PC-3 (cell line): Measurements from ENCODE around the gene SLC25A51. TPM values are rescaled to one million over a fixed set of nuclear protein-coding genes. Genes with fewer than 3 reads are reported as not detected.

ENCODE experiments used
- ATAC-seq: fragments of 200-7000 bp; cut with Tn5 transposase; 2 replicates; pipeline ENCODE4 v1.9.1; 2020; ENCODE audit warnings: mild to moderate bottlenecking, moderate library complexity
- BruUV-seq: library from RNA; stranded (reverse); fragments of 400-500 nt; replicated peaks from 2 replicates; lab custom pipeline; 2021; lab: Mats Ljungman, UMichigan
- CTCF ChIA-PET: fragments of 300-600 bp; sonication (Branson Sonifier 250); formaldehyde crosslinking; loops from one replicate; lab custom pipeline; 2022; ENCODE audit warnings: antibody characterized with exemption; lab: Charles Lee
- POLR2A ChIA-PET: fragments of 300-600 bp; sonication (Branson Sonifier 250); formaldehyde crosslinking; loops from one replicate; lab custom pipeline; 2022; ENCODE audit warnings: antibody characterized with exemption; ENCODE audit not compliant: unreplicated experiment; lab: Charles Lee
- DNase-seq: peaks from one replicate; pipeline ENCODE4 v3.0.0-alpha.2; 2015
- H2AFZ ChIP-seq: fragments of 300-600 bp; sonication (generic); 2 replicates; pipeline ENCODE4 v1.6.0; 2016; ENCODE audit warnings: antibody characterized with exemption, low read length
- H3F3A ChIP-seq: fragments of 300-600 bp; sonication (generic); one replicate; pipeline ENCODE4 v1.6.0; 2017; ENCODE audit warnings: antibody characterized with exemption, low read length, control low read depth, mild to moderate bottlenecking; ENCODE audit not compliant: unreplicated experiment
- H3K27ac ChIP-seq: fragments of 300-600 bp; sonication (generic); 2 replicates; pipeline ENCODE4 v1.5.1; 2016; ENCODE audit warnings: mild to moderate bottlenecking, low read length
- H3K27me3 ChIP-seq: fragments of 300-600 bp; sonication (generic); 2 replicates; pipeline ENCODE4 v1.6.1; 2016; ENCODE audit warnings: low read length, mixed read lengths
- H3K36me3 ChIP-seq: fragments of 300-600 bp; sonication (generic); 2 replicates; pipeline ENCODE4 v1.6.1; 2016; ENCODE audit warnings: low read depth, mixed run types, low read length, mixed read lengths
- H3K4me1 ChIP-seq: fragments of 300-600 bp; sonication (generic); 2 replicates; pipeline ENCODE4 v1.5.1; 2016; ENCODE audit warnings: low read length; ENCODE audit not compliant: insufficient read depth
- H3K4me2 ChIP-seq: fragments of 300-600 bp; sonication (generic); 2 replicates; pipeline ENCODE4 v1.6.0; 2016; ENCODE audit warnings: low read length
- H3K4me3 ChIP-seq: fragments of 300-600 bp; sonication (generic); 2 replicates; pipeline ENCODE4 v1.5.1; 2016; ENCODE audit warnings: mild to moderate bottlenecking, low read length, mixed read lengths
- H3K79me2 ChIP-seq: fragments of 300-600 bp; sonication (generic); 2 replicates; pipeline ENCODE4 v1.6.1; 2017; ENCODE audit warnings: low read length, mixed read lengths
- H3K9ac ChIP-seq: fragments of 300-600 bp; sonication (generic); 2 replicates; pipeline ENCODE4 v1.6.0; 2016; ENCODE audit warnings: mild to moderate bottlenecking, low read length
- H3K9me2 ChIP-seq: fragments of 300-600 bp; sonication (generic); replicated peaks from 2 replicates; pipeline ENCODE4 v1.6.1; 2016; ENCODE audit warnings: mixed run types, low read length, mixed read lengths
- H3K9me3 ChIP-seq: fragments of 300-600 bp; sonication (generic); 2 replicates; pipeline ENCODE4 v1.6.1; 2016; ENCODE audit warnings: low read length, mixed read lengths
- H4K20me1 ChIP-seq: fragments of 300-600 bp; sonication (generic); 2 replicates; pipeline ENCODE4 v1.6.1; 2016; ENCODE audit warnings: low read length, mixed read lengths
- EZH2 ChIP-seq: fragments of 300-600 bp; sonication (generic); IDR thresholded peaks from one replicate; pipeline ENCODE4 v1.6.1; 2017; ENCODE audit warnings: antibody characterized with exemption, mild to moderate bottlenecking, low read length; ENCODE audit not compliant: unreplicated experiment
- EZH2phosphoT487 ChIP-seq: fragments of 300-600 bp; sonication (generic); IDR thresholded peaks from 2 replicates; pipeline ENCODE4 v1.6.1; 2018; ENCODE audit warnings: mild to moderate bottlenecking, antibody characterized with exemption, low read length, borderline replicate concordance
- intact Hi-C: fragments of 100-400 bp; cut with micrococcal nuclease; formaldehyde crosslinking; loops from 2 replicates; pipeline ENCODE4 v1.9.0; 2023
- total RNA-seq: library from RNA; depleted of rRNA; stranded (reverse); fragments of >200 nt; gene quantifications from 2 replicates; pipeline ENCODE4 v1.2.3, GENCODE V29; 2014
- TF ChIP-seq, protein P1 (sequence below): fragments of 300-600 bp; sonication (generic); conservative IDR thresholded peaks from 2 replicates; pipeline ENCODE4 v1.5.1; 2017; ENCODE audit warnings: antibody characterized with exemption, low read depth, mild to moderate bottlenecking, low read length

The SLC25A51 gene
- total RNA-seq, 1 experiment from 2014 or later: 24.1 TPM

DNA sequence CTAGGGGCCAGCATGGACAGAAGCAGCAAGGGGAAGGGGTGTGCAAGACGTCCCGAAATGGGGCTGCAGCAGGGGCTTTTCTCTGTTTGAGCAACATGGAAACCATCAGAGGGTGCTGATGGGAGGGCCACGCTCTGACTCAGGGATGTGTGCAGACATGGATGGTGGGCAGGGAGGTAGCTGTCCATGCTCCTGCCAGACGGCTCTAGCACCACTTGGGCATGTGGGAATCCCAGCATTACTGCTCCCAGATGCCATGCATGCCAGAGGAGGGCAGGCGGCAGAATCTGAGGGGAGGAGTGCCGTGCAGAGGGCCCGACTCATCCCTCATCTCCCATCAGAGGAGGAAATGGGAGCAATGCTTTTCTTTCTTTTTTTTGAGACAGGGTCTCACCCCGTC lies 45.6 kb upstream of the SLC25A51 start:
- Histone ChIP-seq H3K4me2 (no peak overlapping the region), H3F3A (peaks cover 2% of the 10 kb centered on the region), H4K20me1 (no peaks in the 10 kb centered on the region), H2AFZ (no peak overlapping the region), H3K4me1 (peaks cover 39% of the 10 kb centered on the region), H3K4me3 (no peak overlapping the region), H3K9me3 (no peaks in the 10 kb centered on the region), H3K27ac (no peak overlapping the region), H3K9ac (no peak overlapping the region), H3K36me3 (peaks cover 56% of the 10 kb centered on the region), H3K27me3 (no peaks in the 10 kb centered on the region), H3K9me2 (no peaks in the 10 kb centered on the region), H3K79me2 (peaks cover 36% of the 10 kb centered on the region)
- peak; percentile 21 for DNase-seq
- intact Hi-C loops: no loop called here
- no TSS peak for BruUV-seq
- no peak for ATAC-seq
- POLR2A ChIA-PET: interaction anchor here (0.7 kb wide), 1 partner anchor 36 kb away, joined by 6 read pairs; no protein-coding TSS in a partner anchor
- CTCF ChIA-PET: interaction anchor here (0.7 kb wide), 1 partner anchor 120 kb away, joined by 8 read pairs; the partner anchor contains the start of gene SHB
- TF ChIP-seq EZH2: no peak
- TF ChIP-seq, protein P1, sequence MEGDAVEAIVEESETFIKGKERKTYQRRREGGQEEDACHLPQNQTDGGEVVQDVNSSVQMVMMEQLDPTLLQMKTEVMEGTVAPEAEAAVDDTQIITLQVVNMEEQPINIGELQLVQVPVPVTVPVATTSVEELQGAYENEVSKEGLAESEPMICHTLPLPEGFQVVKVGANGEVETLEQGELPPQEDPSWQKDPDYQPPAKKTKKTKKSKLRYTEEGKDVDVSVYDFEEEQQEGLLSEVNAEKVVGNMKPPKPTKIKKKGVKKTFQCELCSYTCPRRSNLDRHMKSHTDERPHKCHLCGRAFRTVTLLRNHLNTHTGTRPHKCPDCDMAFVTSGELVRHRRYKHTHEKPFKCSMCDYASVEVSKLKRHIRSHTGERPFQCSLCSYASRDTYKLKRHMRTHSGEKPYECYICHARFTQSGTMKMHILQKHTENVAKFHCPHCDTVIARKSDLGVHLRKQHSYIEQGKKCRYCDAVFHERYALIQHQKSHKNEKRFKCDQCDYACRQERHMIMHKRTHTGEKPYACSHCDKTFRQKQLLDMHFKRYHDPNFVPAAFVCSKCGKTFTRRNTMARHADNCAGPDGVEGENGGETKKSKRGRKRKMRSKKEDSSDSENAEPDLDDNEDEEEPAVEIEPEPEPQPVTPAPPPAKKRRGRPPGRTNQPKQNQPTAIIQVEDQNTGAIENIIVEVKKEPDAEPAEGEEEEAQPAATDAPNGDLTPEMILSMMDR: no peak
- TF ChIP-seq EZH2phosphoT487: no peak

DNA sequence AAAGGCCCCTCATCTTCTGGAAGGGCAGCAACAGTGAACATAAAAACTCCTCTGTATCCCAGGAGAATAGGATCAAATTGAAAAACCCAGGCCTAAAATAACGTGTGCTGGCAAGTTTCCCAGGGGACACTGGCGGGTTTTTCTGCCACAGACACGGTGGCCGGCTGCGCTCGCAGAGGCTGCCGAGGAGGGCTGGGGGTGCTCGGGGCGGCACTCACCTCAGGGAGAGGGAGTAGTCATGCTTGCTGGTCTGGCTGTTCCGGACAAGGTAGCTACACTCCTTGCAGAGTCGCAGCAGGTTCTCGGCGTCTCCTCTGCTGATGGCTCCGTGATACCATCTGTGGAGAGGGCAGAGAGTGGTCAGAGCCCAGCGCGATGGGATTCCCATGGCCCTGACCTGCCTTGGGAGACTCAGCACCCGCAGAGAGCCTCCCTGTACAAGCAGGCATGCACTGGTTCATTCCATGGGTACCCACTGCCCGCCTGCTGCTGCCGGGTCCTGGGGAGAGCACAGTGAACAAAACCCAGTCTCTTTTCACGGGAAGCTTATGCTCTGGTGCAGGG lies 44.6 kb upstream of the SLC25A51 start:
- Histone ChIP-seq H3K4me1 (peaks cover 45% of the 10 kb centered on the region), H3K79me2 (peaks cover 36% of the 10 kb centered on the region)

DNA sequence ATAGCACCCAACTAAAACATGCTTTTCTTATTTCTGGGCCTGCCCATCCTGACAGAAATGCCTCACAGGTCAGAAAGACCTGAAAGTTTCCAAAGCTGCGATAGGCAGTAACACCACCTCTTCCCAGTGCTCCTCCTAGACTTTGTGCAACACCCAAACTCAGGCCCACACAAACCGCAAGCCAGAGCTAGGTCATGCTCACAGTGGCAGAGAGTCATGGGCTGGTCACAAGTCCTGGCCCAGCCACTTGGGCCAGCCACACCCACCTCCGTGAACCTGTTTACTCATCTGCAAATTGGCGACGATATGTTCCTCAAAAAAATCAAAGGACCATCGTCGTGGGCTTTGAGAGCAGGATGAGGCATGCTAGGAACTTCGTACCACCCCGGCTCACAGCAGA lies 44.0 kb upstream of the SLC25A51 start:
- POLR2A ChIA-PET: no interaction called here
- peaks cover 33% of the 10 kb centered on the region for H3K79me2 ChIP-seq
- H3K36me3 ChIP-seq: peaks cover 51% of the 10 kb centered on the region
- H4K20me1 ChIP-seq: no peaks in the 10 kb centered on the region
- ATAC-seq: no peak
- H3K4me1 ChIP-seq: peaks cover 45% of the 10 kb centered on the region
- no peak overlapping the region for H3K27ac ChIP-seq
- CTCF ChIA-PET: no interaction called here
- no peak overlapping the region for H3K4me3 ChIP-seq
- no peak overlapping the region for H2AFZ ChIP-seq
- no peaks in the 10 kb centered on the region for H3K27me3 ChIP-seq
- BruUV-seq: no TSS peak
- no peaks in the 10 kb centered on the region for H3K9me2 ChIP-seq
- no peak overlapping the region for H3K4me2 ChIP-seq
- no peaks in the 10 kb centered on the region for H3K9me3 ChIP-seq
- peaks cover 5% of the 10 kb centered on the region for H3F3A ChIP-seq
- TF ChIP-seq EZH2phosphoT487: no peak
- TF ChIP-seq, protein P1: no peak
- TF ChIP-seq EZH2: no peak
- H3K9ac ChIP-seq: no peak overlapping the region
- intact Hi-C loops: no loop called here
- no peak for DNase-seq

More for the DNA sequence above, 44.6 kb upstream of the SLC25A51 start:
- Histone ChIP-seq H2AFZ (no peak overlapping the region), H3K27me3 (no peaks in the 10 kb centered on the region), H3K9me2 (no peaks in the 10 kb centered on the region), H3K9me3 (no peaks in the 10 kb centered on the region), H3K36me3 (peaks cover 55% of the 10 kb centered on the region), H3F3A (peaks cover 5% of the 10 kb centered on the region), H3K27ac (no peak overlapping the region), H3K4me3 (no peak overlapping the region), H4K20me1 (no peaks in the 10 kb centered on the region), H3K9ac (no peak overlapping the region), H3K4me2 (no peak overlapping the region)
- intact Hi-C loops: no loop called here
- no peak for TF ChIP-seq EZH2
- TF ChIP-seq, protein P1: no peak
- TF ChIP-seq EZH2phosphoT487: no peak
- DNase-seq (no peak), ATAC-seq (no peak)
- ChIA-PET POLR2A (no interaction called here), CTCF (no interaction called here)
- BruUV-seq: no TSS peak
